Adrenal gland (tissue), 5 donors: ENCODE measurements around the gene SDK1.

Source experiments
- POLR2A ChIP-seq, 2 donors: fragments of 450-650 bp; IDR thresholded peaks; one replicate each; pipeline ENCODE4 v1.6.1; 2017; ENCODE audit warnings: antibody characterized with exemption in 2 of 2, mild to moderate bottlenecking in 2 of 2, moderate library complexity in 1 of 2
- TF ChIP-seq, protein P1 (sequence below), 6 experiments: fragments of 450-650 bp in 4 of 6; fragments of 200-600 bp in 2 of 6; sonication (generic) in 1 of 6; IDR thresholded peaks; 1 replicate in 5 of 6; 2 replicates in 1 of 6; pipeline versions ENCODE4 v1.5.1 to v1.8.0; 2016 to 2021; ENCODE audit warnings: antibody characterized with exemption in 6 of 6, mild to moderate bottlenecking in 2 of 6, moderate library complexity in 1 of 6
- donor health status: DM: no; HTN: no; CAD: no.

DNA sequence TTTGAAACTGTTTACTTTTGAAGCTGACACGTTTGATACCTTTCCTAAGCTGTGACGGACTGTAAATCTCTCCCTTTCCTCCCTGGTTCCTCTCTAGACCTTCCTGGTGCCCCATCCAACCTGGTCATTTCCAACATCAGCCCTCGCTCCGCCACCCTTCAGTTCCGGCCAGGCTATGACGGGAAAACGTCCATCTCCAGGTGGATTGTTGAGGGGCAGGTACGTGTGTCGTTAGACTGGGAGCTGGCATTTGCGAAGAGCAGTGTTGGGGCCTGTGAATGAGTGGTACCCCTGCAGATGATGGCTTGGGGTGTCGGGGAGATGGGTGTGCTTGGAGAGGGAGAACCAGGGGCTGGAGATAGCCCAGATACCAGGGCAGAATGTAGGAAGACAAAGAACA lies 778.3 kb downstream of the SDK1 start:
- TF ChIP-seq, protein P1, sequence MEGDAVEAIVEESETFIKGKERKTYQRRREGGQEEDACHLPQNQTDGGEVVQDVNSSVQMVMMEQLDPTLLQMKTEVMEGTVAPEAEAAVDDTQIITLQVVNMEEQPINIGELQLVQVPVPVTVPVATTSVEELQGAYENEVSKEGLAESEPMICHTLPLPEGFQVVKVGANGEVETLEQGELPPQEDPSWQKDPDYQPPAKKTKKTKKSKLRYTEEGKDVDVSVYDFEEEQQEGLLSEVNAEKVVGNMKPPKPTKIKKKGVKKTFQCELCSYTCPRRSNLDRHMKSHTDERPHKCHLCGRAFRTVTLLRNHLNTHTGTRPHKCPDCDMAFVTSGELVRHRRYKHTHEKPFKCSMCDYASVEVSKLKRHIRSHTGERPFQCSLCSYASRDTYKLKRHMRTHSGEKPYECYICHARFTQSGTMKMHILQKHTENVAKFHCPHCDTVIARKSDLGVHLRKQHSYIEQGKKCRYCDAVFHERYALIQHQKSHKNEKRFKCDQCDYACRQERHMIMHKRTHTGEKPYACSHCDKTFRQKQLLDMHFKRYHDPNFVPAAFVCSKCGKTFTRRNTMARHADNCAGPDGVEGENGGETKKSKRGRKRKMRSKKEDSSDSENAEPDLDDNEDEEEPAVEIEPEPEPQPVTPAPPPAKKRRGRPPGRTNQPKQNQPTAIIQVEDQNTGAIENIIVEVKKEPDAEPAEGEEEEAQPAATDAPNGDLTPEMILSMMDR (IDR thresholded peaks at IDR 0.05), result no peak
- no peak for TF ChIP-seq POLR2A (IDR thresholded peaks at IDR 0.05)
